Measurements from ENCODE around the gene ACVR1B.

DNA sequence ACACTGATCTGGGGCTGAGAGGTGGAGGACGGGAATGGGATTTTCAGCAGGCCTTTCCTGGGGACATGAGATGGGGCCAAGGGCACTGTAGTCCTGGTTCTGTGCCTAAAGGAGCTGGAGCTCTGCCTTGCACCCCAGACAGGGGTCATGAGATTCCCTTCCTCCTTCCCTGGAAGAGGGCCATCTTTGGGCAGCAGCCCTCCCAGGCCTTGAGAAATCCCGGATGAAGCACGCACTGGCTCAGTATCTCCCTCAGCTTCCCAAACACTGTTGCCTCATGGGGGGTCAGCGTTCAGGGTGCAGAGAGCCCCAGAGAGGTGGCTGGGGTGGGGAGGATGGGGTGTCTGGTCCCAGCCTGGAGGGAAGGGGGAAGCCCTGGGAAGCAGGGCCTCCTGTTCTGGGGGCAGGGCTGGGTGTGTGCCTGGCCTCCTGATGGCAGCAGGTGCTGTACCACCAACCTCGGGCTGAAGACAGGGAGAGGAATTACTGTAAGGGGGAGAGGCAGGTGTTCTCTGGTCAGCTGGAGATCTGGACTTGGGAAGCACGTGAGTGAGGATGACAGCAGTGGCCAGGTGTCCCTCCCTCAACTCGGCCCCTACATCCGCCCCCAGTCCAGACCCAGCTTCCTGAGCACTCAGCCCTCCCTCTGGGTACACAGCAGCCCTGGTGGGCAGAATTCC, 91.3 kb downstream of the ACVR1B start:
- TF ChIP-seq POLR2A (IDR thresholded peaks at IDR 0.05; ENCODE audit: extremely low read depth, insufficient read length) (no peak), CTCF (IDR thresholded peaks at IDR 0.05; ENCODE audit: low read depth, low read length) (no peak)
